ENCODE measurements around the gene GANC. TPM values are rescaled to one million over a fixed set of nuclear protein-coding genes. Genes with fewer than 3 reads are reported as not detected.
"Not testable (repeated sequence)": the region's sequence is repeated elsewhere in the genome, so short reads cannot be mapped to it uniquely, and the experiment has no call there.

GANC gene
- 10 to 100 TPM in 11 of 12 donors, not detected in 1; 13.9 to 24.9 (median 17.8) TPM for polyA plus RNA-seq (ENCODE audit: insufficient read length in 12 of 12)
- long read RNA-seq, donor 1 = 0 reads
- long read RNA-seq, donor 2, partial matches to known transcripts = 0 of 1 reads
- long read RNA-seq, donor 2, other reads (novel, unspliced or antisense) = 0 of 1 reads
- long read RNA-seq, donor 3 = 0 reads
- long read RNA-seq, donor 4, partial matches to known transcripts = 0 of 1 reads
- long read RNA-seq, donor 4, other reads (novel, unspliced or antisense) = 0 of 1 reads
- long read RNA-seq, donor 5, partial matches to known transcripts = 0 of 1 reads
- long read RNA-seq, donor 5, other reads (novel, unspliced or antisense) = 0 of 1 reads
- long read RNA-seq, donor 6, partial matches to known transcripts = 0 of 1 reads
- long read RNA-seq, donor 6, other reads (novel, unspliced or antisense) = 0 of 1 reads
- long read RNA-seq, donor 7 = 0 reads
- long read RNA-seq, donor 8 = 0 reads
- long read RNA-seq, donor 9, partial matches to known transcripts = 0 of 2 reads
- long read RNA-seq, donor 9, other reads (novel, unspliced or antisense) = 0 of 2 reads
- long read RNA-seq, donor 10 = 0 reads
- long read RNA-seq, donor 11, partial matches to known transcripts = 0 of 1 reads
- long read RNA-seq, donor 11, other reads (novel, unspliced or antisense) = 0 of 1 reads

- peak; percentile 99 for DNase-seq
Measured at GRCh38 chr15:42272939-42273899, at the start of gene GANC, which contains the start of gene TMEM87A. TSS of gene GANC (plus strand) at chr15:42273201. CDS start at chr15:42274482, 1,281 bp downstream. TSS of gene TMEM87A (minus strand) at chr15:42273433. CDS start at chr15:42273398, 35 bp downstream.

- no peak for DNase-seq
Measured at GRCh38 chr15:42226648-42227047, 46.4 kb upstream of the GANC start.

- no peak for DNase-seq
Measured at GRCh38 chr15:42228036-42228435, 45.0 kb upstream of the GANC start.

DNA sequence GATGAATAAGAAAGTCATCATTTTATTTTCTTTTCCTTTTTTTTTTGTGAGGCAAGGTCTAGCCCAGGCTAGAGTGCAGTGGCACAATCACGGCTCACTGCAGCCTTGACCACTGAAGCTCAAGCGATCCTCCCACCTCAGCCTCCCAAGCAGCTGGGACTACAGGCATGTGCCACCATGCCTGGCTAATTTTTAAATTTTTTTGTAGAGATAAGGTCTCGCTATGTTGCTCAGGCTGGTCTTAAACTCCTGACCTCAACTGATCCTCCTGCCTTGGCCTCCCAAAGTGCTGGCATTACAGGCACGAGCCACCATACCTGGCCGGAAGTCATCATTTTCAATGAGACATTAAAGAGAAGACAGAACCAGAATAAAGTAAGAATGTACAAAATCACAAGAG lies 44.0 kb upstream of the GANC start:
- not testable (repeated sequence) for DNase-seq

- no peak for DNase-seq
Measured at GRCh38 chr15:42231088-42231487, 41.9 kb upstream of the GANC start.

- DNase-seq = no peak
Measured at GRCh38 chr15:42232606-42233005, 40.4 kb upstream of the GANC start.

- DNase-seq = no peak
Measured at GRCh38 chr15:42233107-42233506, 39.9 kb upstream of the GANC start.

DNA sequence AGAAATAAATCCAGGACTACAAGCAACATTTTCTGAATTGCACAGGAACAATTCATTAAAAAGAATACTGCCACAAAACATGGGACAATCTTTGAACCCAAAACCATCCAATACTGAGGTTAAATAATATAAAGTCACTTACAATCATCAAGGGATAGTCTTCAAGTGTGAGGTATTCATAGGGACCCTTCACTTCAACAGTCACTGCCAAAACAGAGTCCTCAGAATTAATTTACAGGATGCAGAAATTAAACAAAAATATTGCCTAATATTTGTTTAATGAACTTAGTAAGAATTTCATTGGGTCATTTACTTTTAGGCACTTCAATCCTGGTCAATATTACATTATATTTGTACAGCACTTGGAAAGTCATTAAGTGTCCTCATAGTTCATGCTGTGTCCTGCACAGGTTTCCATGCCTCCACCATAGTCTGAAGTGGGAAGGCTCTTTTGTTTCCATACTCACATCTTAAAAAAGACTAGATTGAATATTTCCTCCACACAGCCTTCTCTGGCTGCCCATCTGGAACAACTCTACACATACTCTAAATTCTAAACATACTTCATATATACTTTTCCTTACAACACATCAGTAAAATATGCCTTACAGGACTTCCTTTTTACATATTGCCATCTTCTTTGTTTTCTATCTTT lies 33.3 kb upstream of the GANC start:
- DNase-seq = no peak

DNA sequence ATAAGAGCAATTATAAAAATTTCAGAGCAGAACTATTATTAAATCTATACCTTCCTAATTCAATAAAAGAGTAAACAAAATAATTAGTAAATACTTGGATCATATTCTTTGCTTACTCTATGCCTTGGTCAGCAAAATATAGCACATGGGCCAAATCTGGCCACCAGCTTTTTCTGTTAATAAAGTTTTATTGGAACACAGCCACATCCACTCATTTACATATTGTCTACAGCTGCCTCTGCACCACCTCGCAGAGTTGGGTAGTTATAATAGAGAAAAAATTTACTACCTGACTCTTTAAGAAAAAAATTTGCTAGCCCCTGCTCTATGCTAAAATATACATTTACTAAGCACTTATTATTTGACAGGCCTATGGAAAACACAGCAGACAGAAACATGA lies 32.2 kb upstream of the GANC start:
- DNase-seq = no peak

GRCh38 chr15:42253300-42253699 lies 19.7 kb upstream of the GANC start:
- DNase-seq = no peak

DNA sequence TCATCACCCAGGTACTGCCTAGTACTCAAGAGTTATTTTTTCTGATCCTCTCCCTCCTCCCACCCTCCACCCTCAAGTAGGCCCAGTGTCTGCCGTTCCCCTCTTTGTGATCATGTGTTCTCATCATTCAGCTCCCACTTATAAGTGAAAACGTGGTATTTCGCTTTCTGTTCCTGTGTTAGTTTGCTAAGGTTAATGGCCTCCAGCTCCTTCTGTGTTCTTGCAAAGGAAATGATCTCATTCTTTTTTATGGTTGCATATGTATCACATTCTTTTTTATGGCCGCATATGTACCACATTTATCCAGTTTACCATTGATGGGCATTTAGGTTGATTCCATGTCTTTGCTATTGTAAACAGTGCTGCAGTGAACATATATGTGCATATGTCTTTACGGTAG lies 8.2 kb upstream of the GANC start:
- DNase-seq = no peak

DNA sequence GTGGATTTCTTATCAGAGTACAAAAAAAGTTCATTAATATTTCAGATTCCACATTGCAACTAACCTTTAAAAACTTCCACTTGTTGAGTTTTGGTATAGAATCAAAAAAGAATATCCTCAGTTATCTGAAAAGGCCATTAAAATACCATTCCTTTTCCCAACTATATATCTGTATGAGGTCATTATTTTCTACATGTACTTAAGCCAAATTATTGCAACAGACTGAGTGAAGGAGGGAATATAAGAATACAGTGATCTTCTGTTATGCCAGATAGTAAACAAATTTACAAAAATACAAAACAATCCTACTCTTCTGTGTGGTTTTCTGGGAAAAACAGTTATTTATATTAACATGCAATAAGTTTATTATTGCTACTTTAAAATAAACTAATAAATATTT lies 5.7 kb upstream of the GANC start:
- no peak for DNase-seq

- no peak for DNase-seq
Measured at GRCh38 chr15:42270551-42270950, 2.5 kb upstream of the GANC start.

- DNase-seq = no peak
Measured at GRCh38 chr15:42270996-42271395, 2.0 kb upstream of the GANC start.

DNA sequence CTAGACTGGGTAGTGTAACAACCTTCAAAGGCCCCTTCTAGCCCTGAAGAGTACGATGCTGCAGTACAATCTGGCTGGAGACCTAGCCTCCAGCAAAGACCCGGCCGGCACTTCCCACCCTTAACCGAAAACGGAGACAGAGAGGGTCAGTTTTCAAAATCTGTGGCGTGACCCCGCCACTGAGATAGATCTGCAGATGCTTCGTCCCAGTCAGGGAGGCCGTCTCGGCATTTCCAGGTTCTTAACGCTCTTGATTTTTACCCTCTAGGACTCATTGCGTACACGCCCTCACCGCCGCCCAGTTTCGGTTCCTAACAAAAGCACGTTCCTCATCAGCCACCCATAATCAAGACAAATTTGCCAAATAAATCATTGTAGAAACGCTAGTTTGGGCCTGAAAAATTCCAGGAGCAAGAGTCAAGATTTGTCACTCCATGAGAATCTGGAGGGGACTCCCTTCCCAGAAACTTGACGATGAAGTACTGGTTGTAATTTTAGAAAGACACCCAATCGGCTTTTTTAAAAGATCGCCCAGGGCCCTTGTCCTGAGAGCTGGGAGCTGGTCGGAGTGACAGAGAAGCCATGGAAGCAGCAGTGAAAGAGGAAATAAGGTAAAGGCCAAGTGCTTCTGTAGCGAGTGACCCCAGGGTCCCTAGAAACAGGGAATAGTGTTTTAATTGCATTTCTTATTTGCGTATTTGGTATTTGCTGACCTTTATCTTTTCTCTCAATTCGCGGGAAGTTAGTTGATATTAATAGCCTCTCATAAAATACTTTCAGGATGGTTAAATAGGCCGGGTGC lies 1.1 kb downstream of the GANC start:
- peak; percentile 69 for DNase-seq

DNA sequence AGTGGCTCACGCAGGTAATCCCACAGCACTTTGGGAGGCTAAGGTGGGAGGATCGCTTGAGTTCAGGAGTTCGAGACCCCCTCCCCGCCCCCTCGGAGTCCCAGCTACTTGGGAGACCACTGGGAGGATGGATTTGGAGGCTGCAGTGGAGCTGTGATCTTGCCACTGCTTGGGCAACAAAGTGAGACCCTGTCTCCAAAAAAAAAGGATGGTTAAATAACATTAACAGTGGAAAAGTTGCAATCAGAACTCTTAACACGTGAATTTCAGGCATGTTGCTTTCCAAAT lies 1.6 kb downstream of the GANC start:
- DNase-seq = peak; percentile 1

DNA sequence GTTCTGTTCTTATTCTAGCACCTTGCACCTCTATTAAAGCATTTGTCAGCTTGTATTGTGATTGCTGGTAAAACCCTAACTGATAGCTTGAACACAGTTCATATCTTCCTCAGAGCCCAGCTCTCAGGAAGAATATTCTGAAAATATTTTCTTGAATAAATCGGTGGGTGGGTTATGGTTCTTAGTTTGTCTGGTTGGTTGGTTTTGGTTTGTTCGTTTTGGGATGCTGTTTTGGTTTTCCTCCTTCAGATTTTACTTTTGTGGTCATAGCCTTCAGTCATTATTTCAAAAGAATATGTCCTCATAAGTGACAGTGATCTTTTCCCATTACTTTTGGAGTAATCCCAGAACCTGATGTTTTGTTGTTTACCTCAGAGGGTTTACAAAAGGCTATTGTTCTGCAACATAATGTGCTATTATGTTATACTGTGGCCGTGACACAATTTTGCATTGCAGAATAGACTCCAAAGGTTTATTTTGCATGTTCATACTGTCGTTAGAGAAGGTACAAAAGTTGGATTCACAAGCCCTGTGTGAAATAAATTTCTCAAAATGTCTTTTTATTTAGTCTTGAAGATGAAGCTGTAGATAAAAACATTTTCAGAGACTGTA lies 2.9 kb downstream of the GANC start:
- no peak for DNase-seq

DNA sequence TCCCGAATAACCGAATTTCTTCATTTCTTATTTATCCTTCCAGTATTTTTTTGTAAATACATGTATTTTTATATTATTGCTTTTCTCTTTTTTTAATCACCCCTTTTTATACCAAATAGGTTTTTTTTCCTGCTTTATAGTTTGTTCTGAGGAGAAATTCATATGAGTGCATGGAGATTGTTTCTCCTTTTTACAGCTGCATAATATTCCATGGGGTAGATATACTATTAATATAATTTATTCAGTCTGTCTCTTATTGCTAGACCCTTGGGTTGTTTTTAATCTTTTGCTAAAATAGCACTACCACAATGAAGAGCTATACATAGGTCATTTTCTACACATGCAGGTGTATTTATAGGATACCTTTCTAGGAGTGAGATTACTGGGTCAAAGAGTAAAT lies 3.8 kb downstream of the GANC start:
- no peak for DNase-seq

DNA sequence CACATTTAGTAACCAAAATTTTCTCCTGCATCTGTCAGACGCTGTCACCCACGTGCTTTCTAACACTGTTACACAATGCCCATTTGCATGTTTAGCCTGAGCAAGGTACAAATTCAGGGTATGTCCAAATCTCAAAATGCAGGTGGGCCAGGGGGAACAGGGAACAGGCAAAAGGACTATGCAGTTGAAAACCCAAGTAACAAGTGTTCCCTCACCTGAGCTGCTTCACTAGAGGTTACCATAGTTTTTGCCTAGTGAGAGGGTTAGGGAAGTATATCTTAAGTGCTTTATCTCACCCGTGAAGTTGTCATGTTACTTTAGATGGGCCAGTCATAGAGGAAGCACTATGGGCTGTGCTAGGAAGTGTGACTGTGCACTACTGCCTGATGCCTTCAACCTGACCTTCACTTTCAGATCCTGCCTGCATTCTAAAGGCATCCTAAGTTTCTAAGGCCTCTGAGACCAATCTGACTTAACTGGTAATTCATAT lies 6.3 kb downstream of the GANC start:
- no peak for DNase-seq

GRCh38 chr15:42282344-42282743 lies 9.3 kb downstream of the GANC start:
- no peak for DNase-seq
